HCT116 (cell line): ENCODE results near the gene IFI27L2. TPM values are rescaled to one million over a fixed set of nuclear protein-coding genes. Genes with fewer than 3 reads are reported as not detected.

Experiments
- ATAC-seq: fragments of 200-7000 bp; cut with Tn5 transposase; 2 replicates; pipeline ENCODE4 v1.9.1; 2020; ENCODE audit warnings: mild to moderate bottlenecking, moderate library complexity
- BruUV-seq: library from RNA; stranded (reverse); fragments of 400-500 nt; replicated peaks from 2 replicates; lab custom pipeline; 2021; lab: Mats Ljungman, UMichigan
- CTCF ChIA-PET: fragments of 300-600 bp; sonication (Branson Sonifier 250); formaldehyde crosslinking; loops from one replicate; lab custom pipeline; 2021; ENCODE audit warnings: antibody characterized with exemption; lab: Charles Lee
- POLR2A ChIA-PET: fragments of 300-600, 350-600 bp; sonication (Branson Sonifier 250); formaldehyde crosslinking; loops from one replicate; lab custom pipeline; 2021; ENCODE audit warnings: antibody characterized with exemption; lab: Charles Lee
- RAD21 ChIA-PET, 2 experiments: fragments of 300-600 bp; sonication (Branson Sonifier 250); formaldehyde crosslinking; loops; one replicate each; lab custom pipeline; 2023; ENCODE audit warnings: low total read pairs in 2 of 2; ENCODE audit not compliant: uncharacterized antibody in 2 of 2, unreplicated experiment in 2 of 2, low non-redundant PET in 1 of 2; lab: Charles Lee
- DNase-seq: peaks from one replicate; pipeline ENCODE4 v3.0.0-alpha.2; 2010; ENCODE audit warnings: low read depth, low spot score
- H2AFZ ChIP-seq: fragments of 200-600 bp; shearing (Covaris generic), sonication (generic); 2 replicates; pipeline ENCODE4 v1.6.1; 2017; ENCODE audit warnings: low read depth, mixed run types, mixed read lengths, antibody characterized with exemption, low read length; ENCODE audit not compliant: poor library complexity, severe bottlenecking
- H3K27ac ChIP-seq: 2 replicates; pipeline ENCODE4 v1.5.1; 2012; ENCODE audit warnings: low read depth, low read length
- H3K27me3 ChIP-seq: fragments of 200-600 bp; sonication (generic); 2 replicates; pipeline ENCODE4 v1.6.1; 2016; ENCODE audit warnings: mixed run types, low read length, mixed read lengths; ENCODE audit not compliant: insufficient read depth
- H3K36me3 ChIP-seq, 2 experiments: fragments of 200-500 bp in 1 of 2; fragments of 200-600 bp in 1 of 2; sonication (Bioruptor generic) in 1 of 2; sonication (generic) in 1 of 2; 2 replicates each; pipeline versions ENCODE4 v1.5.1 to v1.6.1; 2014 to 2016; ENCODE audit warnings: low read length in 2 of 2, inconsistent platforms in 1 of 2, mixed read lengths in 1 of 2, mixed run types in 1 of 2; ENCODE audit not compliant: insufficient read depth in 2 of 2, control insufficient read depth in 1 of 2
- H3K4me1 ChIP-seq, 2 experiments: fragments of 200-600 bp in 1 of 2; sonication (generic) in 1 of 2; 2 replicates each; pipeline versions ENCODE4 v1.5.1 to v1.6.1; 2012 to 2017; ENCODE audit warnings: low read length in 2 of 2, inconsistent platforms in 1 of 2, mild to moderate bottlenecking in 1 of 2, mixed read lengths in 1 of 2, mixed run types in 1 of 2, moderate library complexity in 1 of 2; ENCODE audit not compliant: insufficient read depth in 2 of 2, control insufficient read depth in 1 of 2
- H3K4me2 ChIP-seq: fragments of 200-600 bp; sonication (generic); 2 replicates; pipeline ENCODE4 v1.6.1; 2017; ENCODE audit warnings: mixed run types, low read length, mixed read lengths
- H3K4me3 ChIP-seq, 2 experiments: fragments of 200-600 bp in 1 of 2; sonication (generic) in 1 of 2; replicated peaks in 1 of 2; 2 replicates each; pipeline ENCODE4 v1.5.1; 2011 to 2016; ENCODE audit warnings: low read length in 2 of 2, control low read depth in 1 of 2, low read depth in 1 of 2, mild to moderate bottlenecking in 1 of 2, mixed read lengths in 1 of 2, mixed run types in 1 of 2
- H3K79me2 ChIP-seq: fragments of 200-600 bp; sonication (generic); 2 replicates; pipeline ENCODE4 v1.6.1; 2017; ENCODE audit warnings: mild to moderate bottlenecking, mixed run types, low read length, moderate library complexity, mixed read lengths; ENCODE audit not compliant: insufficient read depth
- H3K9ac ChIP-seq: fragments of 200-600 bp; sonication (generic); 2 replicates; pipeline ENCODE4 v1.6.1; 2016; ENCODE audit warnings: low read length, mixed read lengths
- H3K9me2 ChIP-seq: fragments of 200-600 bp; sonication (generic), shearing (Covaris generic); 2 replicates; pipeline ENCODE4 v1.6.1; 2017; ENCODE audit warnings: mixed run types, mild to moderate bottlenecking, moderate library complexity; ENCODE audit not compliant: insufficient read depth
- H3K9me3 ChIP-seq, 2 experiments: fragments of 200-500 bp in 1 of 2; fragments of 200-600 bp in 1 of 2; sonication (Bioruptor generic) in 1 of 2; sonication (generic) in 1 of 2; 2 replicates each; pipeline ENCODE4 v1.6.1; 2014 to 2017; ENCODE audit warnings: low read length in 2 of 2, mixed read lengths in 2 of 2, inconsistent platforms in 1 of 2, low read depth in 1 of 2, mild to moderate bottlenecking in 1 of 2, mixed run types in 1 of 2, moderate library complexity in 1 of 2; ENCODE audit not compliant: control insufficient read depth in 1 of 2, insufficient read depth in 1 of 2
- H4K20me1 ChIP-seq: fragments of 200-600 bp; sonication (generic), shearing (Covaris generic); 2 replicates; pipeline ENCODE4 v1.6.1; 2017; ENCODE audit warnings: mixed run types, mild to moderate bottlenecking, moderate library complexity; ENCODE audit not compliant: insufficient read depth
- CBX3 ChIP-seq: IDR thresholded peaks from 2 replicates; pipeline ENCODE4 v1.6.1; 2012; ENCODE audit warnings: low read depth
- EGR1 ChIP-seq: IDR thresholded peaks from 2 replicates; pipeline ENCODE4 v1.6.1; 2012; ENCODE audit warnings: low read depth
- EZH2 ChIP-seq: fragments of 200-600 bp; sonication (generic); IDR thresholded peaks from 2 replicates; pipeline ENCODE4 v1.6.1; 2017; ENCODE audit warnings: antibody characterized with exemption, mixed run types
- FOSL1 ChIP-seq: IDR thresholded peaks from 2 replicates; pipeline ENCODE4 v1.6.1; 2012; ENCODE audit warnings: low read depth
- JUND ChIP-seq: IDR thresholded peaks from 2 replicates; pipeline ENCODE4 v1.6.1; 2012
- POLR2A ChIP-seq: IDR thresholded peaks from 2 replicates; pipeline ENCODE4 v1.7.0; 2011; ENCODE audit warnings: borderline replicate concordance; ENCODE audit not compliant: insufficient read depth, insufficient read length; ENCODE audit errors: extremely low read depth
- RAD21 ChIP-seq: IDR thresholded peaks from 2 replicates; pipeline ENCODE4 v1.6.1; 2012; ENCODE audit warnings: low read depth, mild to moderate bottlenecking
- SP1 ChIP-seq: IDR thresholded peaks from 2 replicates; pipeline ENCODE4 v1.6.1; 2012; ENCODE audit warnings: low read depth
- SRF ChIP-seq: IDR thresholded peaks from 2 replicates; pipeline ENCODE4 v1.6.1; 2012; ENCODE audit warnings: low read depth
- TCF7L2 ChIP-seq: IDR thresholded peaks from 2 replicates; pipeline ENCODE4 v1.7.0; 2011; ENCODE audit warnings: borderline replicate concordance, inconsistent platforms; ENCODE audit not compliant: insufficient read depth, insufficient read length; ENCODE audit errors: extremely low read depth
- YY1 ChIP-seq: IDR thresholded peaks from 2 replicates; pipeline ENCODE4 v1.6.1; 2011; ENCODE audit warnings: low read length, low read depth, moderate library complexity, mild to moderate bottlenecking; ENCODE audit not compliant: insufficient replicate concordance; ENCODE audit errors: extremely low read depth
- ZFX ChIP-seq: fragments of 450-650 bp; IDR thresholded peaks from 2 replicates; pipeline ENCODE4 v1.6.1; 2017
- ZNF274 ChIP-seq: fragments of 200-500 bp; sonication (Bioruptor generic); IDR thresholded peaks from 2 replicates; pipeline ENCODE4 v1.6.1; 2014; ENCODE audit warnings: mild to moderate bottlenecking, low read depth, low read length, inconsistent platforms
- intact Hi-C: fragments of 100-400 bp; cut with micrococcal nuclease; formaldehyde crosslinking; loops from 2 replicates; pipeline ENCODE4 v1.10.0; 2022
- total RNA-seq: library from RNA; stranded (reverse); gene quantifications from one replicate; pipeline ENCODE4 v1.2.1, GENCODE V29; 2021; ENCODE audit not compliant: unreplicated experiment
- TF ChIP-seq, protein P1 (sequence below): IDR thresholded peaks from 2 replicates; pipeline ENCODE4 v1.6.1; 2012; ENCODE audit warnings: low read depth
- TF ChIP-seq, protein P2 (sequence below), 3 experiments: fragments of 200-600 bp in 1 of 3; sonication (generic) in 1 of 3; IDR thresholded peaks in 2 of 3; conservative IDR thresholded peaks in 1 of 3; 2 replicates each; pipeline ENCODE4 v1.5.1; 2012 to 2017; ENCODE audit warnings: low read depth in 2 of 3, low read length in 2 of 3, antibody characterized with exemption in 1 of 3, borderline replicate concordance in 1 of 3, control low read depth in 1 of 3, mild to moderate bottlenecking in 1 of 3, mixed read lengths in 1 of 3, mixed run types in 1 of 3, moderate library complexity in 1 of 3; ENCODE audit not compliant: insufficient read depth in 1 of 3

The IFI27L2 gene
- total RNA-seq, 1 experiment from 2014 or later = 42.9 TPM

DNA sequence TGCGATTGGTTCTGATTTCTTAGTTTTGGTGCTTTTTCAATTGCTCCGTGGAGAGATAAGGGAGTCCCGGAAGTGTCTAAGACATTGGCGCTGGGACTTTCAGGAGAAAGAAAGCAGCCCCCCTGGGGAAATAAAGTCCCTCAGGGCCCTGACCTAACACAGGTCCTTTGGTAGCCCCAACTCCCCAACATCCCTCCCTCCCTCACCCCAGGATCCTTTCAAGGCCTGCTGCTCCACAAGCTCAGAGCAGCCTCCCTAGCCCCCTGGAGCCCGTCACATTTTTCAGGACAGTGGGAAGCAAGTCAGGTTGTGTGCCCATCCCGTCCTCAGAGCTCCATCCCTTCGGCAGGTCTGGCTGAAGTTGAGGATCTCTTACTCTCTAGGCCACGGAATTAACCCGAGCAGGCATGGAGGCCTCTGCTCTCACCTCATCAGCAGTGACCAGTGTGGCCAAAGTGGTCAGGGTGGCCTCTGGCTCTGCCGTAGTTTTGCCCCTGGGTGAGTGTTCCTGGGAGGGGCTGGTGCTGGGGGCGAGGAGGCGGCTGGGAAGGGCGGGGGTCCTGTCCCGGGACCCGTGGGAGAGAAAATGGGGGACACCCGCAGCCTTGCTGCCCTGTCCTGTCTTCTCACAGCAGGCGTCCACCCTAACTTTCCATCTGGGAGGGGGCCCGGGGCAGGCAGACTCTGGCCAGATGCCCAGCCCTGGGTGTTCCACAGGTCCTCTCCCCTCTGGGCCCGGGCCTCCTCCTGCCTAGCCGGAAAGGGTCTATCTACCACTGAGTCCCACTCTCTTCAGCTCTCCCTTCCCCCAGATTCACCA lies 17.9 kb downstream of the IFI27L2 start:
- CTCF ChIA-PET = interaction anchor here (1.0 kb wide), 1 partner anchor 172 kb away, joined by 3 read pairs; no protein-coding TSS in a partner anchor
- Histone ChIP-seq H3K9me3 (no peaks in the 10 kb centered on the region), H4K20me1 (no peaks in the 10 kb centered on the region), H3K4me2 (no peak overlapping the region), H3K27me3 (no peaks in the 10 kb centered on the region), H3K9me2 (no peaks in the 10 kb centered on the region), H3K4me3 (no peak overlapping the region), H2AFZ (no peak overlapping the region), H3K4me1 (peaks cover 0 to 18% of the 10 kb centered on the region in 2 experiments; a peak in 1 of 4 replicates), H3K36me3 (no peaks in the 10 kb centered on the region), H3K79me2 (no peaks in the 10 kb centered on the region), H3K27ac (no peak overlapping the region), H3K9ac (no peak overlapping the region)
- RAD21 ChIA-PET = no interaction called here
- intact Hi-C loops = no loop called here
- TF ChIP-seq SP1 = no peak
- TF ChIP-seq FOSL1 = no peak
- no peak for TF ChIP-seq ZNF274
- no peak for TF ChIP-seq EZH2
- no peak for TF ChIP-seq TCF7L2
- TF ChIP-seq POLR2A = no peak
- no peak for TF ChIP-seq CBX3
- TF ChIP-seq EGR1 = no peak
- no peak for TF ChIP-seq RAD21
- no peak for TF ChIP-seq YY1
- TF ChIP-seq, protein P1, sequence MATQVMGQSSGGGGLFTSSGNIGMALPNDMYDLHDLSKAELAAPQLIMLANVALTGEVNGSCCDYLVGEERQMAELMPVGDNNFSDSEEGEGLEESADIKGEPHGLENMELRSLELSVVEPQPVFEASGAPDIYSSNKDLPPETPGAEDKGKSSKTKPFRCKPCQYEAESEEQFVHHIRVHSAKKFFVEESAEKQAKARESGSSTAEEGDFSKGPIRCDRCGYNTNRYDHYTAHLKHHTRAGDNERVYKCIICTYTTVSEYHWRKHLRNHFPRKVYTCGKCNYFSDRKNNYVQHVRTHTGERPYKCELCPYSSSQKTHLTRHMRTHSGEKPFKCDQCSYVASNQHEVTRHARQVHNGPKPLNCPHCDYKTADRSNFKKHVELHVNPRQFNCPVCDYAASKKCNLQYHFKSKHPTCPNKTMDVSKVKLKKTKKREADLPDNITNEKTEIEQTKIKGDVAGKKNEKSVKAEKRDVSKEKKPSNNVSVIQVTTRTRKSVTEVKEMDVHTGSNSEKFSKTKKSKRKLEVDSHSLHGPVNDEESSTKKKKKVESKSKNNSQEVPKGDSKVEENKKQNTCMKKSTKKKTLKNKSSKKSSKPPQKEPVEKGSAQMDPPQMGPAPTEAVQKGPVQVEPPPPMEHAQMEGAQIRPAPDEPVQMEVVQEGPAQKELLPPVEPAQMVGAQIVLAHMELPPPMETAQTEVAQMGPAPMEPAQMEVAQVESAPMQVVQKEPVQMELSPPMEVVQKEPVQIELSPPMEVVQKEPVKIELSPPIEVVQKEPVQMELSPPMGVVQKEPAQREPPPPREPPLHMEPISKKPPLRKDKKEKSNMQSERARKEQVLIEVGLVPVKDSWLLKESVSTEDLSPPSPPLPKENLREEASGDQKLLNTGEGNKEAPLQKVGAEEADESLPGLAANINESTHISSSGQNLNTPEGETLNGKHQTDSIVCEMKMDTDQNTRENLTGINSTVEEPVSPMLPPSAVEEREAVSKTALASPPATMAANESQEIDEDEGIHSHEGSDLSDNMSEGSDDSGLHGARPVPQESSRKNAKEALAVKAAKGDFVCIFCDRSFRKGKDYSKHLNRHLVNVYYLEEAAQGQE = no peak
- TF ChIP-seq, protein P2, sequence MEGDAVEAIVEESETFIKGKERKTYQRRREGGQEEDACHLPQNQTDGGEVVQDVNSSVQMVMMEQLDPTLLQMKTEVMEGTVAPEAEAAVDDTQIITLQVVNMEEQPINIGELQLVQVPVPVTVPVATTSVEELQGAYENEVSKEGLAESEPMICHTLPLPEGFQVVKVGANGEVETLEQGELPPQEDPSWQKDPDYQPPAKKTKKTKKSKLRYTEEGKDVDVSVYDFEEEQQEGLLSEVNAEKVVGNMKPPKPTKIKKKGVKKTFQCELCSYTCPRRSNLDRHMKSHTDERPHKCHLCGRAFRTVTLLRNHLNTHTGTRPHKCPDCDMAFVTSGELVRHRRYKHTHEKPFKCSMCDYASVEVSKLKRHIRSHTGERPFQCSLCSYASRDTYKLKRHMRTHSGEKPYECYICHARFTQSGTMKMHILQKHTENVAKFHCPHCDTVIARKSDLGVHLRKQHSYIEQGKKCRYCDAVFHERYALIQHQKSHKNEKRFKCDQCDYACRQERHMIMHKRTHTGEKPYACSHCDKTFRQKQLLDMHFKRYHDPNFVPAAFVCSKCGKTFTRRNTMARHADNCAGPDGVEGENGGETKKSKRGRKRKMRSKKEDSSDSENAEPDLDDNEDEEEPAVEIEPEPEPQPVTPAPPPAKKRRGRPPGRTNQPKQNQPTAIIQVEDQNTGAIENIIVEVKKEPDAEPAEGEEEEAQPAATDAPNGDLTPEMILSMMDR (IDR thresholded peaks at IDR 0.05 in 2 of 3, conservative IDR thresholded peaks at IDR 0.05 in 1 of 3; ENCODE audit: borderline replicate concordance in 1 of 3, insufficient read depth in 1 of 3, low read depth in 2 of 3, low read length in 2 of 3) = no peak
- no peak for TF ChIP-seq ZFX
- TF ChIP-seq JUND = no peak
- no peak for TF ChIP-seq SRF
- POLR2A ChIA-PET = no interaction called here
- DNase-seq (no peak), ATAC-seq (no peak)
- BruUV-seq = no TSS peak
